ENCODE measurements around the gene PARD3B. TPM values are rescaled to one million over a fixed set of nuclear protein-coding genes. Genes with fewer than 3 reads are reported as not detected.

Gene PARD3B, protein sequence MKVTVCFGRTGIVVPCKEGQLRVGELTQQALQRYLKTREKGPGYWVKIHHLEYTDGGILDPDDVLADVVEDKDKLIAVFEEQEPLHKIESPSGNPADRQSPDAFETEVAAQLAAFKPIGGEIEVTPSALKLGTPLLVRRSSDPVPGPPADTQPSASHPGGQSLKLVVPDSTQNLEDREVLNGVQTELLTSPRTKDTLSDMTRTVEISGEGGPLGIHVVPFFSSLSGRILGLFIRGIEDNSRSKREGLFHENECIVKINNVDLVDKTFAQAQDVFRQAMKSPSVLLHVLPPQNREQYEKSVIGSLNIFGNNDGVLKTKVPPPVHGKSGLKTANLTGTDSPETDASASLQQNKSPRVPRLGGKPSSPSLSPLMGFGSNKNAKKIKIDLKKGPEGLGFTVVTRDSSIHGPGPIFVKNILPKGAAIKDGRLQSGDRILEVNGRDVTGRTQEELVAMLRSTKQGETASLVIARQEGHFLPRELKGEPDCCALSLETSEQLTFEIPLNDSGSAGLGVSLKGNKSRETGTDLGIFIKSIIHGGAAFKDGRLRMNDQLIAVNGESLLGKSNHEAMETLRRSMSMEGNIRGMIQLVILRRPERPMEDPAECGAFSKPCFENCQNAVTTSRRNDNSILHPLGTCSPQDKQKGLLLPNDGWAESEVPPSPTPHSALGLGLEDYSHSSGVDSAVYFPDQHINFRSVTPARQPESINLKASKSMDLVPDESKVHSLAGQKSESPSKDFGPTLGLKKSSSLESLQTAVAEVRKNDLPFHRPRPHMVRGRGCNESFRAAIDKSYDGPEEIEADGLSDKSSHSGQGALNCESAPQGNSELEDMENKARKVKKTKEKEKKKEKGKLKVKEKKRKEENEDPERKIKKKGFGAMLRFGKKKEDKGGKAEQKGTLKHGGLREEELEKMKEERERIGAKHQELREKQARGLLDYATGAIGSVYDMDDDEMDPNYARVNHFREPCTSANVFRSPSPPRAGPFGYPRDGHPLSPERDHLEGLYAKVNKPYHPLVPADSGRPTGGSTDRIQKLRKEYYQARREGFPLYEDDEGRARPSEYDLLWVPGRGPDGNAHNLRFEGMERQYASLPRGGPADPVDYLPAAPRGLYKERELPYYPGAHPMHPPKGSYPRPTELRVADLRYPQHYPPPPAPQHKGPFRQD (N-terminal part only)
- total RNA-seq = under 1 TPM; 0.18 to 0.48 (median 0.27) TPM

GRCh38 chr2:204544961-204545860 is at the start of gene PARD3B:
Gene PARD3B, plus strand, starts transcription at chr2:204545475. Its CDS starts 525 bp downstream, at chr2:204546000.
- Mint-ChIP-seq H3K4me1 (ENCODE audit: low read depth) (peaks cover 13% of the 10 kb centered on the region), H3K4me3 (peak within 1 kb of the TSS; percentile 82), H3K9me3 (no peaks in the 10 kb centered on the region), H3K27me3 (ENCODE audit: low read depth) (peaks cover 31% of the 10 kb centered on the region), H3K36me3 (ENCODE audit: insufficient read depth) (no peaks in the 10 kb centered on the region)
- peak; percentile 87 for ATAC-seq
- no peak for DNase-seq

DNA sequence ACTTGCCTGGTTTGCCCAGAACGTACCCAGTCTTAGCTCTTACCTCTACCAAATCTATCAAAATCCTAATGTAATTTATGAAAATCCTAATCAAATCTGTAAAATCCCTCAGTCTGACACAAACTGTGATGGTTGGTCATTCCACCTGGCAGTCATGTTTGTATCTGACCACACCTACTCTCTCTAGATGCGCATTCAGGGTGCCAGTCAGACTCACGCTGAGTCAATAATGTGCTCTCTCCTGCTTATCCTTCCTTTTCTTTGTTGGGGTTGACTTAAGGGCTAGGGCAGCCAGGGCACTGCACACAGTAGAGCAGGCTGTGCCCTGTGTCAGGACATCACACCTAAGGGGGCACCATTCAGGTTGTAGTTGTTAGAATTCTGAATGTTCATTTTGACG is 48.5 kb upstream of the PARD3B start:
- DNase-seq (no peak), ATAC-seq (no peak)
- Mint-ChIP-seq H3K27me3 (ENCODE audit: low read depth) (no peaks in the 10 kb centered on the region), H3K36me3 (ENCODE audit: insufficient read depth) (no peaks in the 10 kb centered on the region), H3K4me3 (no peak overlapping the region), H3K9me3 (no peaks in the 10 kb centered on the region), H3K4me1 (ENCODE audit: low read depth) (no peaks in the 10 kb centered on the region)

GRCh38 chr2:204497855-204498254 is 47.4 kb upstream of the PARD3B start:
- H3K9me3 Mint-ChIP-seq = no peaks in the 10 kb centered on the region
- H3K4me3 Mint-ChIP-seq = no peak overlapping the region
- no peaks in the 10 kb centered on the region for H3K4me1 Mint-ChIP-seq (ENCODE audit: low read depth)
- H3K36me3 Mint-ChIP-seq (ENCODE audit: insufficient read depth) = no peaks in the 10 kb centered on the region
- DNase-seq (no peak), ATAC-seq (no peak)
- no peaks in the 10 kb centered on the region for H3K27me3 Mint-ChIP-seq (ENCODE audit: low read depth)

DNA sequence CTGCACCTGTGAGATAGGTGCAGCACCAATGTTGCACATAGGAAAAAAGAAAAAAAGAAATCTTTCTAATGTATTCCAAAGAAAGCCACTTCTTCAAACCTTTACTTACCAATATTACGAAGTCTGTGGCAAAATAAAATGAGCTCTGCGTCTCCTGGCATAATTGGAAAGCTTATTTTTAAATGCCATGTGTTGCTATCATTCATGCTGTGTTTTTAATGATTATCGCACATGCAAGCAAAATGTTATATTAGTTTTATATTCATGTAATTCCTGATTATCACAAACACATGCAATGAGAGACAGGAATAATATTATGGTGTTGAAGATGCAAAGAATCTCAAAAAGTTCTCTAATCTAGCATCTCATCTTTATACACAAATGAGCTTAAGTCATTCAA is 47.0 kb upstream of the PARD3B start:
- no peaks in the 10 kb centered on the region for H3K27me3 Mint-ChIP-seq (ENCODE audit: low read depth)
- no peaks in the 10 kb centered on the region for H3K4me1 Mint-ChIP-seq (ENCODE audit: low read depth)
- H3K9me3 Mint-ChIP-seq = no peaks in the 10 kb centered on the region
- H3K4me3 Mint-ChIP-seq = no peak overlapping the region
- no peaks in the 10 kb centered on the region for H3K36me3 Mint-ChIP-seq (ENCODE audit: insufficient read depth)
- DNase-seq (no peak), ATAC-seq (no peak)

GRCh38 chr2:204503869-204504268 is 41.4 kb upstream of the PARD3B start:
- no peak overlapping the region for H3K4me3 Mint-ChIP-seq
- ATAC-seq (no peak), DNase-seq (no peak)
- no peaks in the 10 kb centered on the region for H3K27me3 Mint-ChIP-seq (ENCODE audit: low read depth)
- no peaks in the 10 kb centered on the region for H3K9me3 Mint-ChIP-seq
- H3K36me3 Mint-ChIP-seq (ENCODE audit: insufficient read depth) = no peaks in the 10 kb centered on the region
- no peaks in the 10 kb centered on the region for H3K4me1 Mint-ChIP-seq (ENCODE audit: low read depth)

DNA sequence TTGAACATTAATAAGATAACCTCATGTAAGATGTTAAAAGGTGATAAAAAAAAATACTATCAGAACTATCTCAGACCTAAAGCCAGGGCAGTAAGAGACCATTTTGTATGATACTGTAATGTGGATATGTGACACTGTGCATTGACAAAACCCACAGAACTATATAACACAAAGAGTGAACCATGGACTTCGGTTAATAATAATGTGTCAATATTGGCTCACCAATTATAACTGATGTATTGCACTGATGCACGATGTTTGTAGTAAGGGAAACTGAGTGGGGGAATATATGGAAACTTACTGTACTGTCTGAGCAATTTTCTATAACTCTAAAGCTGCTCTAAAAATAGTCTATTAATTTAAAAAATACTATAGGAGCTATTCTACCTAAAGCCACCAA is 40.7 kb upstream of the PARD3B start:
- Mint-ChIP-seq H3K4me1 (ENCODE audit: low read depth) (no peaks in the 10 kb centered on the region), H3K9me3 (no peaks in the 10 kb centered on the region), H3K36me3 (ENCODE audit: insufficient read depth) (no peaks in the 10 kb centered on the region), H3K4me3 (no peak overlapping the region), H3K27me3 (ENCODE audit: low read depth) (no peaks in the 10 kb centered on the region)
- no peak for DNase-seq
- ATAC-seq = no peak

- ATAC-seq (no peak), DNase-seq (no peak)
- H3K9me3 Mint-ChIP-seq = no peaks in the 10 kb centered on the region
- no peaks in the 10 kb centered on the region for H3K36me3 Mint-ChIP-seq (ENCODE audit: insufficient read depth)
- no peaks in the 10 kb centered on the region for H3K4me1 Mint-ChIP-seq (ENCODE audit: low read depth)
- no peak overlapping the region for H3K4me3 Mint-ChIP-seq
- H3K27me3 Mint-ChIP-seq (ENCODE audit: low read depth) = no peaks in the 10 kb centered on the region
Observed at GRCh38 chr2:204505488-204505887, 39.8 kb upstream of the PARD3B start.

DNA sequence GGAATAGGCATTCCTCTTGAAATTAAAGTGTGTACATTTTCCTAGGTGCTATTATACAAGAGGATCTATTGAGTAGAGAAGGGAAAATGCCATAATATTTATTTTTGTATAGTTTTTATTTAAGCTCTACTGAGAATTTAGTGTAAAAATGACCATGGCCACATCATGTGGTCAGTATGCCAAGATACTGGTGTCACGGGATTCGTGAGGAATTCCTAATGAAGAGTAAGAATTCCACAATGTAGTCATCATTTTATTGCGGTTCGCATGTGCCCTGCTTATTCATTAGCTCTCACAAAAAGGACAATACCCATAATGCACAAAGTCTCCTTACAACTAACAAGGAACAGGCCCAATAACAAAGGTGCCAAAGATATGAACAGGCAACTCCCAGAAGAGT is 39.3 kb upstream of the PARD3B start:
- Mint-ChIP-seq H3K4me3 (no peak overlapping the region), H3K4me1 (ENCODE audit: low read depth) (no peaks in the 10 kb centered on the region), H3K36me3 (ENCODE audit: insufficient read depth) (no peaks in the 10 kb centered on the region), H3K9me3 (no peaks in the 10 kb centered on the region), H3K27me3 (ENCODE audit: low read depth) (no peaks in the 10 kb centered on the region)
- DNase-seq (no peak), ATAC-seq (no peak)

DNA sequence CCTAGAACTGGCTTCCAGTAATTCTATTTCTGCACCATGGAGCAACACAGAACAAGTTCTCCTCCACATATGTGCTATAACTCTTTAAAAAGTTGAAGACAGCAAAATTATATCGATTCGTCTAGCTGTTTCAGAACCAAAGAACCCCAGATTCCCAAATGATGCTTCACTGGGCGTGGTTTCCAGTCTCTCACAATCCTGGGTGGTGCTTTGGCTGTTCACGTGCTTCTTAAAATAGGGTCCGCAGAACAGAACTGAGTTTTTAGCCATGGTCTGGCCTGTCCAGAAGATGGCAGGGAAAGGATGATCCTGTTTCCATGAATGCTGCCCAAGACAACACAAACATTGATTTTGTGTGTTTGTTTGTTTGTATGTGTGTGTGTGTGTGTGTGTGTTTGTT is 37.6 kb upstream of the PARD3B start:
- Mint-ChIP-seq H3K27me3 (ENCODE audit: low read depth) (no peaks in the 10 kb centered on the region), H3K4me1 (ENCODE audit: low read depth) (no peaks in the 10 kb centered on the region), H3K4me3 (no peak overlapping the region), H3K36me3 (ENCODE audit: insufficient read depth) (no peaks in the 10 kb centered on the region), H3K9me3 (no peaks in the 10 kb centered on the region)
- no peak for ATAC-seq
- no peak for DNase-seq

DNA sequence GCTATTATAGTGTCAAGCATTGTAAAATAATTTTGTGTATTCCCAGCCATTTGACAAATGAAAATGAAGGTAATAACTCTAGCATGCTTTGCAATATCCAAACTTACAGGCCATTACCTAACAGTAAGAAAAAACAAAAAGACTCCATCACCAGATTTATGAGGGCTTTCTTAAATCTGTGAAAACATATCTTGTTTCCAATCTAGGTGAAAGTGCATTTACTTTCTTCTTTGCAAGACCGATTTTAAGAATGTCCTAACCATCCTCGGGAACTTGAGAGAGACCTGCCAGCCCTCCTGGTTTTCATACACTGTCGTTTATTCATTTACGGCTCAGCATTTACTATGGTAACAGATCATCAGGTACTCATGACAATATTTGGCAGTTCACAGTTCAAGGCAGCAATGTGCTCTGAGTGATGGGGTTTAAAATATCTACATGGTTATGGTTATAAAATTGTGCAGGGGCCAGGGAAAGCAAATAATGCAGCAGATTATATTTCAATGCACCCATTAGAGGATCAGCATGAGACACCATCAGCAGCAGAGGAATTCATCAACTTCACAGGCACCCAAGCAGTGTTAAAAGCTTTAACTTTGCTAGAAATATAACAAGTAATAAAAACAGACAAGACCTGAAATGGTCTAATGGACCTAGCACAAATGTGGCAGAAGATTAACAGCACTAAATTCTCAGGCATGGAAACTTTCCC is 34.4 kb upstream of the PARD3B start:
- no peak overlapping the region for H3K4me3 Mint-ChIP-seq
- H3K36me3 Mint-ChIP-seq (ENCODE audit: insufficient read depth) = no peaks in the 10 kb centered on the region
- peaks cover 6% of the 10 kb centered on the region for H3K27me3 Mint-ChIP-seq (ENCODE audit: low read depth)
- no peaks in the 10 kb centered on the region for H3K9me3 Mint-ChIP-seq
- ATAC-seq = no peak
- DNase-seq = no peak
- no peaks in the 10 kb centered on the region for H3K4me1 Mint-ChIP-seq (ENCODE audit: low read depth)

GRCh38 chr2:204514439-204514838 is 30.8 kb upstream of the PARD3B start:
- Mint-ChIP-seq H3K9me3 (peaks cover 5% of the 10 kb centered on the region), H3K36me3 (ENCODE audit: insufficient read depth) (no peaks in the 10 kb centered on the region), H3K4me3 (no peak overlapping the region), H3K4me1 (ENCODE audit: low read depth) (no peaks in the 10 kb centered on the region), H3K27me3 (ENCODE audit: low read depth) (peaks cover 6% of the 10 kb centered on the region)
- DNase-seq (no peak), ATAC-seq (no peak)

DNA sequence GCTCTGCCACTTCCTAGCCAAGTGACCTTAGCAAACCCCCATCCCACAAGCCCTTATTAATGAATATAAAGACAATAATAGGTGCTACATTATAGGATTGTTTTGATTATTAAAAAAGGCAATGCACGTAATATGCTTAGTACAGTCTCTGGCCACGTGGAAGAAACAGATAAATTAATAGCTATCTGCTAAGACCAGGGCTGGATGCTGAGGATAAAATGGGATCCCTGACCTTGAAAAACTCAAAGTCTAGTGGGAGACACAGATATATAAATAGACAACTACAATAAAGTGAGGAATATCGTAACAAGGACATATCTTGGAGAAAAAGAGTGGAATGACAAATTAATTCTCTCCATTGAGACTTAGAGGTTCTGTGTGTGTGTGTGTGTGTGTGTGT is 29.9 kb upstream of the PARD3B start:
- no peaks in the 10 kb centered on the region for H3K36me3 Mint-ChIP-seq (ENCODE audit: insufficient read depth)
- H3K27me3 Mint-ChIP-seq (ENCODE audit: low read depth) = peaks cover 6% of the 10 kb centered on the region
- H3K9me3 Mint-ChIP-seq = peaks cover 5% of the 10 kb centered on the region
- no peaks in the 10 kb centered on the region for H3K4me1 Mint-ChIP-seq (ENCODE audit: low read depth)
- no peak overlapping the region for H3K4me3 Mint-ChIP-seq
- no peak for ATAC-seq
- no peak for DNase-seq

GRCh38 chr2:204517154-204517553 is 28.1 kb upstream of the PARD3B start:
- H3K36me3 Mint-ChIP-seq (ENCODE audit: insufficient read depth) = no peaks in the 10 kb centered on the region

More at GRCh38 chr2:204517154-204517553, 28.1 kb upstream of the PARD3B start:
- no peak overlapping the region for H3K4me3 Mint-ChIP-seq
- H3K9me3 Mint-ChIP-seq = peaks cover 5% of the 10 kb centered on the region
- H3K27me3 Mint-ChIP-seq (ENCODE audit: low read depth) = peaks cover 6% of the 10 kb centered on the region
- DNase-seq (no peak), ATAC-seq (no peak)
- no peaks in the 10 kb centered on the region for H3K4me1 Mint-ChIP-seq (ENCODE audit: low read depth)

Measured in activated T-cell treated with anti-CD3 and anti-CD28 coated beads, Interleukin-2, amount 50 U/mL, for 4 hours (primary cell).